HEK293T (cell line): ENCODE measurements around the gene CLCN3.

ENCODE experiments used
- ARNT ChIP-seq: fragments of 450-650 bp; IDR thresholded peaks from 2 replicates; pipeline ENCODE4 v1.6.1; 2017; ENCODE audit warnings: mild to moderate bottlenecking
- BHLHE40 ChIP-seq: fragments of 450-650 bp; IDR thresholded peaks from 2 replicates; pipeline ENCODE4 v1.6.1; 2016; ENCODE audit warnings: mild to moderate bottlenecking, moderate library complexity, borderline replicate concordance
- CTBP1 ChIP-seq: fragments of 450-650 bp; IDR thresholded peaks from 2 replicates; pipeline ENCODE4 v1.6.1; 2016; ENCODE audit warnings: borderline replicate concordance
- ELF4 ChIP-seq: fragments of 450-650 bp; IDR thresholded peaks from 2 replicates; pipeline ENCODE4 v1.6.1; 2017; ENCODE audit warnings: antibody characterized with exemption
- FOXA1 ChIP-seq: fragments of 450-650 bp; IDR thresholded peaks from 2 replicates; pipeline ENCODE4 v1.6.1; 2016; ENCODE audit warnings: mild to moderate bottlenecking
- HDGF ChIP-seq: fragments of 450-650 bp; IDR thresholded peaks from 2 replicates; pipeline ENCODE4 v1.6.1; 2017; ENCODE audit warnings: antibody characterized with exemption, borderline replicate concordance
- LEF1 ChIP-seq: fragments of 450-650 bp; IDR thresholded peaks from 2 replicates; pipeline ENCODE4 v1.6.1; 2017; ENCODE audit warnings: mild to moderate bottlenecking, borderline replicate concordance
- SP1 ChIP-seq: fragments of 450-650 bp; IDR thresholded peaks from 2 replicates; pipeline ENCODE4 v1.6.1; 2017
- SUZ12 ChIP-seq: fragments of 450-650 bp; IDR thresholded peaks from 2 replicates; pipeline ENCODE4 v1.6.1; 2016; ENCODE audit warnings: mild to moderate bottlenecking
- TARDBP ChIP-seq: fragments of 450-650 bp; IDR thresholded peaks from 2 replicates; pipeline ENCODE4 v1.6.1; 2016
- ZNF384 ChIP-seq: fragments of 450-650 bp; IDR thresholded peaks from 2 replicates; pipeline ENCODE4 v1.6.1; 2016
- TF ChIP-seq, protein P1 (sequence below): fragments of 450-650 bp; IDR thresholded peaks from 2 replicates; pipeline ENCODE4 v1.6.1; 2016

DNA sequence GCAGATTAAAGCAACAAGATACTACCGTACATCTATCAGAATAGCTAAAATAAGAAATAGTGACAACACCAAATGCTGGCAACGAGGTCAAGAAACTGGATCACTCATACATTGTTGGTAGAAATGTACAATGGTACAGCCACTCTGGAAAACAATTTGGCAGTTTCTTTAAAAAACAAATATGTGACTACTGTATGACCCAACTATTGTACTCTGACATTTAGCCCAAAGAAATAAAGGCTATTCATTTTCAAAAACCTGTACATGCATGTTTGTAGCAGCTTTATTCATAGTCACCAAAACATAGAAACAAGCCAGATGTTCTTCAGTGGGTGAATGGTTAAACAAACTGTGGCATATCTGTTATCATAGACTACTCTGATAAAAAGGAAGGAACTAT lies 8.2 kb downstream of the CLCN3 start:
- TF ChIP-seq ARNT: no peak
- no peak for TF ChIP-seq CTBP1
- no peak for TF ChIP-seq ELF4
- no peak for TF ChIP-seq HDGF
- no peak for TF ChIP-seq TARDBP
- no peak for TF ChIP-seq BHLHE40
- no peak for TF ChIP-seq FOXA1
- TF ChIP-seq, protein P1, sequence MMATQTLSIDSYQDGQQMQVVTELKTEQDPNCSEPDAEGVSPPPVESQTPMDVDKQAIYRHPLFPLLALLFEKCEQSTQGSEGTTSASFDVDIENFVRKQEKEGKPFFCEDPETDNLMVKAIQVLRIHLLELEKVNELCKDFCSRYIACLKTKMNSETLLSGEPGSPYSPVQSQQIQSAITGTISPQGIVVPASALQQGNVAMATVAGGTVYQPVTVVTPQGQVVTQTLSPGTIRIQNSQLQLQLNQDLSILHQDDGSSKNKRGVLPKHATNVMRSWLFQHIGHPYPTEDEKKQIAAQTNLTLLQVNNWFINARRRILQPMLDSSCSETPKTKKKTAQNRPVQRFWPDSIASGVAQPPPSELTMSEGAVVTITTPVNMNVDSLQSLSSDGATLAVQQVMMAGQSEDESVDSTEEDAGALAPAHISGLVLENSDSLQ: no peak
- no peak for TF ChIP-seq SUZ12
- TF ChIP-seq ZNF384: no peak
- no peak for TF ChIP-seq SP1
- TF ChIP-seq LEF1: no peak
